ENCODE results near the gene KLRK1. TPM values are rescaled to one million over a fixed set of nuclear protein-coding genes. Genes with fewer than 3 reads are reported as not detected.
"Not testable (repeated sequence)": the region's sequence is repeated elsewhere in the genome, so short reads cannot be mapped to it uniquely, and the experiment has no call there.

The KLRK1 gene
- total and polyA plus RNA-seq, 8 donors, result 0.50 to 17.4 (median 2.2) TPM; not detected in 2

DNA sequence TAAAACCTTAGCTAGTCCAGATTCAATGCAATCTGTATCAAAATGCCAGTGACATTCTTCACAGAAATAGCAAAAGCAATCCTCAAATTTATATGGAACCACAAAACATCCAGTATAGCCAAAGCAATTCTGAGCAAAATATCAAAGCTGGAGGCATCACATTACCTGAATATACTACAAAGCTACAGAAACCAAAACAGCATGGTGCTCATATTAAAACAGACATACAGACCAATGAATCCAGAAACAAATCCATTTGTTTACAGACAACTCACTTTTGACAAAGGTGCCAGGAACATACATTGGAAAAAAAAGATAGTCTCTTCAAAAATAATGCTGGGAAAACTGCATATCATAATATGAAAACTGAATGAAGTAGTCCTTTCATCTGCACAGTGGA, 15.0 kb upstream of the KLRK1 start:
- TF ChIP-seq POLR2A (IDR thresholded peaks at IDR 0.05) (no peak), EP300 (IDR thresholded peaks at IDR 0.05) (no peak), POLR2AphosphoS5 (IDR thresholded peaks at IDR 0.05) (no peak)
- TF ChIP-seq, protein P1, sequence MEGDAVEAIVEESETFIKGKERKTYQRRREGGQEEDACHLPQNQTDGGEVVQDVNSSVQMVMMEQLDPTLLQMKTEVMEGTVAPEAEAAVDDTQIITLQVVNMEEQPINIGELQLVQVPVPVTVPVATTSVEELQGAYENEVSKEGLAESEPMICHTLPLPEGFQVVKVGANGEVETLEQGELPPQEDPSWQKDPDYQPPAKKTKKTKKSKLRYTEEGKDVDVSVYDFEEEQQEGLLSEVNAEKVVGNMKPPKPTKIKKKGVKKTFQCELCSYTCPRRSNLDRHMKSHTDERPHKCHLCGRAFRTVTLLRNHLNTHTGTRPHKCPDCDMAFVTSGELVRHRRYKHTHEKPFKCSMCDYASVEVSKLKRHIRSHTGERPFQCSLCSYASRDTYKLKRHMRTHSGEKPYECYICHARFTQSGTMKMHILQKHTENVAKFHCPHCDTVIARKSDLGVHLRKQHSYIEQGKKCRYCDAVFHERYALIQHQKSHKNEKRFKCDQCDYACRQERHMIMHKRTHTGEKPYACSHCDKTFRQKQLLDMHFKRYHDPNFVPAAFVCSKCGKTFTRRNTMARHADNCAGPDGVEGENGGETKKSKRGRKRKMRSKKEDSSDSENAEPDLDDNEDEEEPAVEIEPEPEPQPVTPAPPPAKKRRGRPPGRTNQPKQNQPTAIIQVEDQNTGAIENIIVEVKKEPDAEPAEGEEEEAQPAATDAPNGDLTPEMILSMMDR (IDR thresholded peaks at IDR 0.05), result no peak
- H3K36me3 ChIP-seq, result no peaks in the 10 kb centered on the region
- H3K27ac ChIP-seq, result no peak overlapping the region
- no peaks in the 10 kb centered on the region for H3K9me3 ChIP-seq
- no peaks in the 10 kb centered on the region for H3K27me3 ChIP-seq
- H3K4me3 ChIP-seq, result no peak overlapping the region
- intact Hi-C loops (cut with DNase I; ENCODE audit: low total_unique reads), result no loop called here
- no peak for DNase-seq
- no peaks in the 10 kb centered on the region for H3K4me1 ChIP-seq

DNA sequence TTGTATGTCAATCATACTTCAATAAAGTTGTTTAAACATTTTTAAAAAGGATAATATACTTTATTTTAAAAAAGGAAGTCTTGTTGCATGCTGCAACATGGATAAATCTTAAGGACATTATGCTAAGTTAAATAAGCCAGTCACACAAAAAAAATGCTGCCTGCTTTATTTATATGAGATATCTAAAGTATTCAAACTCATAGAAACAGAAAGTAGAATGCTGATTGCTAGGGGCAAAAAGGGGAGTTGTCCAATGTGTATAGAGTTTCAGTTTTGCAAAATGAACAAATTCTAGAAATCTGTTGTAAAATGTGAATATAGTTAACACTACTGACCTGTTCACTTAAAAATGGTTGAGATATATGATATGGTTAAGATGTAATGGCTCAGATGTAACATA, 11.0 kb upstream of the KLRK1 start:
- TF ChIP-seq POLR2A (IDR thresholded peaks at IDR 0.05), result no peak
- TF ChIP-seq POLR2AphosphoS5 (IDR thresholded peaks at IDR 0.05), result no peak
- TF ChIP-seq, protein P1 (IDR thresholded peaks at IDR 0.05), result no peak
- TF ChIP-seq EP300 (IDR thresholded peaks at IDR 0.05), result no peak
- Histone ChIP-seq H3K27me3 (no peaks in the 10 kb centered on the region), H3K9me3 (no peaks in the 10 kb centered on the region), H3K4me3 (no peak overlapping the region), H3K27ac (no peak overlapping the region), H3K4me1 (peaks cover 0 to 4% (median 1%) of the 10 kb centered on the region in 4 donors), H3K36me3 (no peaks in the 10 kb centered on the region)
- no peak for DNase-seq
- intact Hi-C loops (cut with DNase I; ENCODE audit: low total_unique reads), result no loop called here

DNA sequence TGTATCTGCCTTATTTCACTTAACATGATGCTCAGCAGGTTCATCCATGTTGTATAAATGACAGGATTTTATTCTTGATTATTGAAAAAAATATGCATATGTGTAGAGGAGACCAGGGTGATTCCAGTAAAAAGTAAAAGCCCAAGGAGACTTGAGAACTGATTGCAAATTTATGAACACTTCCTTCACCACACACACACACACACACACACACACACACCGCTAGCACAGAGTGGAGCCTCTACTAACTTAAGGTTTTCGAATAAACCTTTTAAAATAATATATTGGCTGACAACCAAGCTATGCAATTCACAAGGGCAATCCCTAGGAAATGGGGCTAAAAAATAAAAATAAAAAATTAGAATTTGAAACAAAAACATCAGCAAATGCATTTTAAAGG, 8.3 kb upstream of the KLRK1 start:
- TF ChIP-seq POLR2A (IDR thresholded peaks at IDR 0.05), result no peak
- TF ChIP-seq POLR2AphosphoS5 (IDR thresholded peaks at IDR 0.05), result no peak
- TF ChIP-seq, protein P1 (IDR thresholded peaks at IDR 0.05), result no peak
- H3K9me3 ChIP-seq, result no peaks in the 10 kb centered on the region
- intact Hi-C loops (cut with DNase I; ENCODE audit: low total_unique reads), result no loop called here
- no peaks in the 10 kb centered on the region for H3K36me3 ChIP-seq
- H3K27ac ChIP-seq, result no peak overlapping the region
- DNase-seq, result no peak
- no peak overlapping the region for H3K4me3 ChIP-seq
- H3K27me3 ChIP-seq, result no peaks in the 10 kb centered on the region
- peaks cover 0 to 11% (median 8%) of the 10 kb centered on the region in 4 donors for H3K4me1 ChIP-seq
- 82 to 93% (median 84%) methylated on average over 2 of the region's 2 CpGs for WGBS, 5 donors

DNA sequence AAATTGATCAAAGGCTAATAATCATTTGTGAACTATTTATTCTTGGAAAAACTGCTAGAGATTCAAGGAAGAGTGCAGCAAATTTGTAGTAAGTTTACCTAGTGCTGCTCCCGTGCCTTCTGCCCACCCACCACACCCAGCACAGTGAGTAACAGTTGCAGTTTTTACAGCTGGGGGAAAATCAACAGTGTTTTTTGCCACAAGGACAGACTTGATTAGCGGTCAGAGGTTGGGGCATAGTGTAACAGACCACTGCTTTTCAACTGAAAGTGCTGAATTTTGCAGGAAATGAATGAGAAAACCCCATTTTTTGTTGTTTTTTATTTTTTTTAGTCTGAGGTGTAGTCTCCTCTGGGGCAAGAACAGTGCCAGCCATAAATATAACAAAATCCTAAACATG, 7.5 kb upstream of the KLRK1 start:
- 33 to 59% (median 49%) methylated on average over 2 of the region's 2 CpGs for WGBS, 5 donors
- DNase-seq, result no peak
- H3K4me1 ChIP-seq, result peaks cover 0 to 17% (median 10%) of the 10 kb centered on the region in 4 donors
- H3K27ac ChIP-seq, result no peak overlapping the region
- no peaks in the 10 kb centered on the region for H3K9me3 ChIP-seq
- H3K36me3 ChIP-seq, result no peaks in the 10 kb centered on the region
- no peak for TF ChIP-seq POLR2A (IDR thresholded peaks at IDR 0.05)
- no peak for TF ChIP-seq EP300 (IDR thresholded peaks at IDR 0.05)
- intact Hi-C loops (cut with DNase I; ENCODE audit: low total_unique reads), result no loop called here
- H3K27me3 ChIP-seq, result no peaks in the 10 kb centered on the region
- H3K4me3 ChIP-seq, result no peak overlapping the region

- H3K27me3 ChIP-seq; H3K9me3 ChIP-seq; DNase-seq; intact Hi-C loops (cut with DNase I; ENCODE audit: low total_unique reads); H3K36me3 ChIP-seq; H3K4me3 ChIP-seq: not testable (repeated sequence)
- Histone ChIP-seq H3K27ac (peak overlapping the region in 4 of 5 donors; percentile 52 to 70 (median 68)), H3K4me1 (peaks cover 0 to 22% (median 14%) of the 10 kb centered on the region in 4 donors)
- WGBS, 5 donors, result 82 to 90% (median 86%) methylated on average over 12 to 15 of the region's 15 CpGs
Measured at GRCh38 chr12:10396176-10396575, 6.3 kb upstream of the KLRK1 start.
